Large intestine (tissue), 3 donors: ENCODE results near the gene SYNJ1. TPM values are rescaled to one million over a fixed set of nuclear protein-coding genes. Genes with fewer than 3 reads are reported as not detected.
"Not testable (repeated sequence)": the region's sequence is repeated elsewhere in the genome, so short reads cannot be mapped to it uniquely, and the experiment has no call there.

ENCODE experiments used
- DNase-seq, 2 donors: peaks; one replicate each; pipeline versions ENCODE4 v3.0.0 to v3.0.0-alpha.2; 2013
- H3K27ac ChIP-seq: one replicate; pipeline ENCODE4 v1.5.1; 2013; ENCODE audit warnings: low read length
- H3K27me3 ChIP-seq: 2 replicates; pipeline ENCODE4 v1.6.1; 2013; ENCODE audit warnings: low read length; ENCODE audit not compliant: control insufficient read depth, insufficient read depth
- H3K36me3 ChIP-seq: 2 replicates; pipeline ENCODE4 v1.6.1; 2013; ENCODE audit warnings: low read length; ENCODE audit not compliant: control insufficient read depth, insufficient read depth
- H3K4me1 ChIP-seq: one replicate; pipeline ENCODE4 v1.6.1; 2013; ENCODE audit warnings: low read length; ENCODE audit not compliant: control insufficient read depth, insufficient read depth
- H3K4me3 ChIP-seq: one replicate; pipeline ENCODE4 v1.5.1; 2013; ENCODE audit warnings: low read length
- H3K9me3 ChIP-seq: one replicate; pipeline ENCODE4 v1.6.1; 2013; ENCODE audit warnings: mild to moderate bottlenecking, low read depth, low read length, moderate library complexity; ENCODE audit not compliant: control insufficient read depth
- WGBS: methylation state at CpG from one replicate; pipeline ENCODE4 v1.1.5; 2013; ENCODE audit warnings: low lambda C conversion rate; ENCODE audit not compliant: insufficient coverage; 5-methylcytosine and 5-hydroxymethylcytosine counted together
- polyA plus RNA-seq: library from polyadenylated mRNA; unstranded; fragments of 120-200 nt; gene quantifications from one replicate; pipeline ENCODE4 v1.2.1, GENCODE V29; 2013

Gene SYNJ1
- polyA plus RNA-seq, 1 donor = 11.8 TPM

GRCh38 chr21:32612999-32613337 lies 114.8 kb downstream of the SYNJ1 start:
- WGBS = no CpG with 5 or more reads among the region's 15 CpGs

DNA sequence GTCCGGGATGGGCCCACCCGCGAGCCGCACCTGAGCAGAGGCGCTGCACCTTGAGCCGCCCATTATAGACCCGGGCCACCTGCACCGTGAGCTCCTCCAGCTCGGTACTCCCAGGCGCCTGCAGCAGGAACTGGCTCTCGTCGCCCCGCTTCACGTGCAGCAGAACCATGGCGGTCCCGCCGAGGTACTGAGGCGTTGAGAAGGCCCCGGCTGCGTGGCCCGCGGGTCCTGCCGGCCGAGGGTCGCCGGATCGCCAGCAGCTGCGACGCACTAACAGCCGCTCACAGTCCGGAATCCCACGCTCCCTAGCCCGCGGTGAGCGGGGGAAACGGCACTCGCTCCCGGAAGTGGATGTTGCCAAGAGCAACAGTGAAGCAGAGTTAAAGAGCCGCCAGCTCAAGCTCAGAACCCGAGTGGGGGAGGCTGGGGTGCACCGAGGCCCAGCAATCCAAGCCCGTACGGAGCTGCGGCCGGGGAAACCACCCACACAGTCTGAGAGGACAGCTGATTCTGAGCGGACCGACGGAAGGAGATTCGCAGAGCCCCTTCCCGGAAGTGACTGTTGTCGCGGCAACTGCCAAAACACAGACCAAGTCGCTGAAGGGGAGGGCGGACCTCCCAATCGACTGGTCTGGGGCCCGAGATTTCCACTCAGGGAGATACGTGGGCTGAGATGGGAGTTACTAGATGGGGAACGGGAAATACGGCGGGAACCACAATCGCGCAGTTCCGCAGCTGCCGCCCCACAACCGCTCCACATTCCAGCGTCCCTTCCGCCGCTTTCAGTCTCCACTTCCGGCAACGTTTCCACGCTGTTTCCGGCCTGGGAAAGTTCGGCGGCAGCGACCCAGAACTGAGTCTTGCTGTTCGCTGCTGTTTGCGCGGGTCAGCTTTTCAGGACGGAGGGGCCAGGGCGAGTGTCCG lies 115.5 kb downstream of the SYNJ1 start, which contains the start of gene CFAP298:
Gene CFAP298, minus strand, starts transcription at position 303 of the 924 bp plus-strand sequence. Its CDS starts 134 bp downstream, at position 169.
- H3K4me1 ChIP-seq = no peaks in the 10 kb centered on the region
- DNase-seq = peak; percentile 84 to 97
- peak within 1 kb of the TSS; percentile 88 for H3K4me3 ChIP-seq
- H3K27ac ChIP-seq = peak within 1 kb of the TSS; percentile 84
- no peaks in the 10 kb centered on the region for H3K9me3 ChIP-seq
- peaks cover 15% of the 10 kb centered on the region for H3K36me3 ChIP-seq
- H3K27me3 ChIP-seq = no peaks in the 10 kb centered on the region
- WGBS = no CpG with 5 or more reads among the region's 81 CpGs

More at GRCh38 chr21:32612999-32613337, 114.8 kb downstream of the SYNJ1 start:
- Histone ChIP-seq H3K9me3 (no peaks in the 10 kb centered on the region), H3K27ac (peak overlapping the region; percentile 84), H3K4me1 (no peaks in the 10 kb centered on the region), H3K27me3 (no peaks in the 10 kb centered on the region), H3K4me3 (peak overlapping the region; percentile 88), H3K36me3 (peaks cover 10% of the 10 kb centered on the region)
- DNase-seq = no peak

DNA sequence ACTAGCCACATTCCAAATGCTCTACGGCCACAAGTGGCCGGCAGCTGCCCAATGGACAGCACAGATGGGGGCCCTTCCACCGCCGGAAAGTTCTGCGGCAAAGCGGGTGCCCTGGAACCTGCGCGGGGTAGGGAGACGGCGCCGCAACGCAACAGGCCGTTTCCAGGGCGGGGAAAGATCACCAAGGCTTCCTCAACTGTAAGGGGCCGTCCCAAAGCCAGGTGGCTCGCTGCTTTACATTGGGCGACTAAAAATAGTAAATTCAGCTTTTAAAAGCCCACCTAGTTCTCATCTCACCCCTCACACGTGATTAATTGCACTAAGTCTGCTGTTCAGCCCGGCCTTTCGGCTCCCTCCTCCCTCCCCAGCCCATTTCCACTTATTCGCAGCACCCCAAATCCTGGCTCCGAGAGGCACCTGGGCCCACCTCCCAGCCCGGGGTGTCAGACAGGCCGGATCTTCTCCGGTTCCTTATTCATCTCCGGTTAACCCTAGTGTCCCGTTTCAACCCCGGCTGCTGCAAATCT lies 116.3 kb downstream of the SYNJ1 start:
- DNase-seq = peak; percentile 10 to 41
- H3K9me3 ChIP-seq = no peaks in the 10 kb centered on the region
- WGBS = no CpG with 5 or more reads among the region's 28 CpGs
- no peaks in the 10 kb centered on the region for H3K27me3 ChIP-seq
- peak overlapping the region; percentile 88 for H3K4me3 ChIP-seq
- H3K36me3 ChIP-seq = peaks cover 20% of the 10 kb centered on the region
- no peaks in the 10 kb centered on the region for H3K4me1 ChIP-seq
- H3K27ac ChIP-seq = peak overlapping the region; percentile 84

DNA sequence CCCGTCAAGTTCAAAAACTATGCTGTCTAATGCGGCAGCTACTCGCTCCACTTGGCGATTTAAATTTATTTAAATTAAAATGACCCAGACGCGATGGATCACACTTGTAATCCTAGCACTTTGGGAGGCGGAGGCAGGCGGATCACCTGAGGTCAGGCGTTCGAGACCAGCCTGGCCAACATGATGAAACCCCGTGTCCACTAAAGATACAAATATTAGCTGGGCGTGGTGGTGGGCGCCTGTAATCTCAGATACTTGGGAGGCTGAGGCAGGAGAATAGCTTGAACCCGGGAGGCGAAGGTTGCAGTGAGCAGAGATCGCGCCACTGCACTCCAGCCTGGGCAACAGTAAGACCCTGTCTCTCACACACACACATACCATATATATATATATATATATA lies 116.9 kb downstream of the SYNJ1 start:
- no CpG with 5 or more reads among the region's 17 CpGs for WGBS
- DNase-seq, H3K4me1 ChIP-seq, H3K27ac ChIP-seq, H3K9me3 ChIP-seq, H3K27me3 ChIP-seq: not testable (repeated sequence)
- H3K4me3 ChIP-seq = peak overlapping the region; percentile 88
- peaks cover 26% of the 10 kb centered on the region for H3K36me3 ChIP-seq

- H3K4me3 ChIP-seq = no peak overlapping the region
- H3K36me3 ChIP-seq = peaks cover 46% of the 10 kb centered on the region
- 100% methylated on average over 1 of the region's 5 CpGs for WGBS
- H3K9me3 ChIP-seq = no peaks in the 10 kb centered on the region
- no peak overlapping the region for H3K27ac ChIP-seq
- DNase-seq = no peak
- no peaks in the 10 kb centered on the region for H3K27me3 ChIP-seq
- H3K4me1 ChIP-seq = no peaks in the 10 kb centered on the region
These were observed 119.0 kb downstream of the SYNJ1 start for GRCh38 chr21:32608851-32609250.

DNA sequence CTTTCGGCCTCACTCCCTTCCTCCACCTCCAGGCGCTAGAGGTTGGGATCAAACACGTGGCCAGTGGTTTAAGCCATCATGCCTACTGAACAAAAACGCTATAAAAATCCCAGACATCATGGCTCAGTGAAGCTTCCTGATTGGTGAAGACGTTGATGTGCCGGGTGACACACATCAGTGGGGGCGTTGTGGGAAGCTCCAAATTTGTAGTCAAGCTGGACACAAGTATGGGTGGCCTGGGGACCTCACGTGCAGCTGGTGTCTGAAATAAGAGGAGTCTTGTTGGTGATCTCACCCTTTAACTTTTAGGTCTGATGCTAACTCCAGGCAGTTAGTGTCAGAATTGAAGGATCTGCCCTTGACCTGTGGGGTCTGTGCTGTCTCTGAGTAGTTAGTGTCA lies 122.3 kb downstream of the SYNJ1 start:
- H3K27ac ChIP-seq = no peak overlapping the region
- no peaks in the 10 kb centered on the region for H3K4me1 ChIP-seq
- H3K36me3 ChIP-seq = peaks cover 71% of the 10 kb centered on the region
- no peak for DNase-seq
- no peaks in the 10 kb centered on the region for H3K9me3 ChIP-seq
- no peak overlapping the region for H3K4me3 ChIP-seq
- no CpG with 5 or more reads among the region's 8 CpGs for WGBS
- H3K27me3 ChIP-seq = no peaks in the 10 kb centered on the region

GRCh38 chr21:32604464-32604863 lies 123.3 kb downstream of the SYNJ1 start:
- H3K36me3 ChIP-seq = peaks cover 78% of the 10 kb centered on the region

GRCh38 chr21:32603131-32603530 lies 124.7 kb downstream of the SYNJ1 start:
- H3K4me3 ChIP-seq = no peak overlapping the region
- no peak overlapping the region for H3K27ac ChIP-seq
- H3K36me3 ChIP-seq = peaks cover 76% of the 10 kb centered on the region
- 93% methylated on average over 3 of the region's 8 CpGs for WGBS
- H3K9me3 ChIP-seq = no peaks in the 10 kb centered on the region
- H3K4me1 ChIP-seq = no peaks in the 10 kb centered on the region
- H3K27me3 ChIP-seq = no peaks in the 10 kb centered on the region
- DNase-seq = no peak

More at GRCh38 chr21:32604464-32604863, 123.3 kb downstream of the SYNJ1 start:
- H3K9me3 ChIP-seq = no peaks in the 10 kb centered on the region
- no peak for DNase-seq
- no peaks in the 10 kb centered on the region for H3K4me1 ChIP-seq
- H3K27me3 ChIP-seq = no peaks in the 10 kb centered on the region
- H3K4me3 ChIP-seq = no peak overlapping the region
- no CpG with 5 or more reads among the region's 8 CpGs for whole genome bisulfite sequencing
- H3K27ac ChIP-seq = no peak overlapping the region

DNA sequence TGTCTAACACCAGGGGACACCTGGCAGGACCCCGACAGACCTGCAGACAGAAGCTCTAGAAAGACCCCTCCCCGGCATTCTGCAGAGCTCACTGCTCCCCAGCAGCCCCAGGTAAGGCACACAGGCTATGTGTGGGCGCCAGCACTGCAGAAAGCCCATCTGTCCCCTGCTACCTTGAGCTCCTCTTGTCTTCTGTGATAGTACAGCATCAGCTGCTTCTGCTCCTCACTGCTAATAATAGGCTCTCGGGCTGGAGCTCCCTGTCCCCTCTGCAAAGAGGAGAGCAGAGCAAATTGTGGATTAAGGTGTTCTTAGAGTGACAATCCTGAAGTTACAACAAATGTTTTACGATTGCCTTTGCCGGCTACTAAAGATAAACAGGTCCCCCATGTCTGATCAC lies 125.7 kb downstream of the SYNJ1 start:
- WGBS = no CpG with 5 or more reads among the region's 6 CpGs
- H3K36me3 ChIP-seq = peaks cover 70% of the 10 kb centered on the region
- no peak overlapping the region for H3K27ac ChIP-seq
- no peak for DNase-seq
- no peaks in the 10 kb centered on the region for H3K27me3 ChIP-seq
- H3K4me3 ChIP-seq = no peak overlapping the region
- no peaks in the 10 kb centered on the region for H3K4me1 ChIP-seq
- H3K9me3 ChIP-seq = no peaks in the 10 kb centered on the region

- Histone ChIP-seq H3K36me3 (peaks cover 48% of the 10 kb centered on the region), H3K4me3 (no peak overlapping the region), H3K27me3 (no peaks in the 10 kb centered on the region), H3K9me3 (no peaks in the 10 kb centered on the region), H3K4me1 (no peaks in the 10 kb centered on the region), H3K27ac (no peak overlapping the region)
- DNase-seq = no peak
- no CpG with 5 or more reads among the region's 8 CpGs for WGBS
These were observed 128.3 kb downstream of the SYNJ1 start for GRCh38 chr21:32599526-32599925.
